Measurements from ENCODE around the gene PRDM1.

The PRDM1 gene

DNA sequence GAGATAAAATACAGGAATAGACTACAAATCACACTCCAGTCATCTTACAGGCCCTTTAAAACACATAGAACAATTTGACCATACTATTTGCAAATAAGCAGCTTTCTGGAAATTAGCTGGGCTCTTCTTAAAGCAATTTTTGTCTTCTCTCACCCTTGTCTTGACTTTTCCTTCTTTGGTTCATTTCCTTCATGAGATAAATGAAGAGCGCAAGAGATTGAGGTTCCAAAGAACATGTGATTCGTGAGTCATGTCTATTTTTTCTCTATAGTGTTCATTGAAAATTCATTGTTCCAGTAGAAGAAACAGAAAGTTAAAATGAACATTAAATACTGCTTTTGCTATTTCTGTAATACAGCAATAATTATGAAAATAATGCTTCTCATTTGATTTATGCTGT, 33.9 kb downstream of the PRDM1 start:
- TF ChIP-seq ZNF529 (tag by site-specific recombination; IDR thresholded peaks at IDR 0.05; ENCODE audit: insufficient replicate concordance) (no peak), ZNF768 (tag by site-specific recombination; IDR thresholded peaks at IDR 0.05) (no peak), KLF7 (tag by site-specific recombination; IDR thresholded peaks at IDR 0.05; ENCODE audit: borderline replicate concordance) (no peak), ZNF175 (tag by site-specific recombination; IDR thresholded peaks at IDR 0.05) (no peak), ZNF549 (tag by site-specific recombination; IDR thresholded peaks at IDR 0.05) (no peak), ZNF561 (tag by site-specific recombination; IDR thresholded peaks at IDR 0.05; ENCODE audit: borderline replicate concordance) (no peak), ZNF394 (tag by site-specific recombination; IDR thresholded peaks at IDR 0.05; ENCODE audit: borderline replicate concordance) (no peak), SETDB1 (IDR thresholded peaks at IDR 0.05; ENCODE audit: insufficient read length, low read length) (no peak), ZNF132 (tag by site-specific recombination; IDR thresholded peaks at IDR 0.05; ENCODE audit: borderline replicate concordance) (no peak), ZNF112 (tag by site-specific recombination; IDR thresholded peaks at IDR 0.05) (no peak), ZNF658 (tag by site-specific recombination; IDR thresholded peaks at IDR 0.05) (no peak), ZNF423 (tag by site-specific recombination; IDR thresholded peaks at IDR 0.05) (no peak), ZNF830 (tag by site-specific recombination; IDR thresholded peaks at IDR 0.05; ENCODE audit: low read depth) (no peak)
- TF ChIP-seq, protein P1, sequence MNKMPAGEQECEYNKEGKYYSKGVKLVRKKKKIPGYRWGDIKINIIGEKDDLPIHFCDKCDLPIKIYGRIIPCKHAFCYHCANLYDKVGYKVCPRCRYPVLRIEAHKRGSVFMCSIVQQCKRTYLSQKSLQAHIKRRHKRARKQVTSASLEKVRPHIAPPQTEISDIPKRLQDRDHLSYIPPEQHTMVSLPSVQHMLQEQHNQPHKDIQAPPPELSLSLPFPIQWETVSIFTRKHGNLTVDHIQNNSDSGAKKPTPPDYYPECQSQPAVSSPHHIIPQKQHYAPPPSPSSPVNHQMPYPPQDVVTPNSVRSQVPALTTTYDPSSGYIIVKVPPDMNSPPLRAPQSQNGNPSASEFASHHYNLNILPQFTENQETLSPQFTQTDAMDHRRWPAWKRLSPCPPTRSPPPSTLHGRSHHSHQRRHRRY (tag by site-specific recombination; IDR thresholded peaks at IDR 0.05), result no peak
- TF ChIP-seq, protein P2, sequence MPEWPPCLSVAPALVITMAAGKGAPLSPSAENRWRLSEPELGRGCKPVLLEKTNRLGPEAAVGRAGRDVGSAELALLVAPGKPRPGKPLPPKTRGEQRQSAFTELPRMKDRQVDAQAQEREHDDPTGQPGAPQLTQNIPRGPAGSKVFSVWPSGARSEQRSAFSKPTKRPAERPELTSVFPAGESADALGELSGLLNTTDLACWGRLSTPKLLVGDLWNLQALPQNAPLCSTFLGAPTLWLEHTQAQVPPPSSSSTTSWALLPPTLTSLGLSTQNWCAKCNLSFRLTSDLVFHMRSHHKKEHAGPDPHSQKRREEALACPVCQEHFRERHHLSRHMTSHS (tag by site-specific recombination; IDR thresholded peaks at IDR 0.05), result no peak
- TF ChIP-seq, protein P3, sequence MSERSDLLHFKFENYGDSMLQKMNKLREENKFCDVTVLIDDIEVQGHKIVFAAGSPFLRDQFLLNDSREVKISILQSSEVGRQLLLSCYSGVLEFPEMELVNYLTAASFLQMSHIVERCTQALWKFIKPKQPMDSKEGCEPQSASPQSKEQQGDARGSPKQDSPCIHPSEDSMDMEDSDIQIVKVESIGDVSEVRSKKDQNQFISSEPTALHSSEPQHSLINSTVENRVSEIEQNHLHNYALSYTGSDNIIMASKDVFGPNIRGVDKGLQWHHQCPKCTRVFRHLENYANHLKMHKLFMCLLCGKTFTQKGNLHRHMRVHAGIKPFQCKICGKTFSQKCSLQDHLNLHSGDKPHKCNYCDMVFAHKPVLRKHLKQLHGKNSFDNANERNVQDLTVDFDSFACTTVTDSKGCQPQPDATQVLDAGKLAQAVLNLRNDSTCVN (tag by site-specific recombination; optimal IDR thresholded peaks at IDR 0.05), result no peak
- H3K4me1 ChIP-seq (ENCODE audit: control insufficient read depth, insufficient read depth, low read length), result no peaks in the 10 kb centered on the region
- no peak overlapping the region for H3K4me3 ChIP-seq (ENCODE audit: low read depth, low read length)
- ChIA-PET CTCF (interaction anchor here (2.2 kb wide), 1 partner anchor 688 kb away, joined by 11 read pairs; no protein-coding TSS in a partner anchor), POLR2A (no interaction called here)
- H3K9me3 ChIP-seq (ENCODE audit: control insufficient read depth, insufficient read depth, low read depth, low read length), result no peaks in the 10 kb centered on the region
- no peak overlapping the region for H3K27ac ChIP-seq (ENCODE audit: extremely low read depth, low read depth, low read length)
- no peaks in the 10 kb centered on the region for H3K36me3 ChIP-seq (ENCODE audit: control insufficient read depth in 2 of 2, insufficient read depth in 1 of 2, low read length in 2 of 2)

DNA sequence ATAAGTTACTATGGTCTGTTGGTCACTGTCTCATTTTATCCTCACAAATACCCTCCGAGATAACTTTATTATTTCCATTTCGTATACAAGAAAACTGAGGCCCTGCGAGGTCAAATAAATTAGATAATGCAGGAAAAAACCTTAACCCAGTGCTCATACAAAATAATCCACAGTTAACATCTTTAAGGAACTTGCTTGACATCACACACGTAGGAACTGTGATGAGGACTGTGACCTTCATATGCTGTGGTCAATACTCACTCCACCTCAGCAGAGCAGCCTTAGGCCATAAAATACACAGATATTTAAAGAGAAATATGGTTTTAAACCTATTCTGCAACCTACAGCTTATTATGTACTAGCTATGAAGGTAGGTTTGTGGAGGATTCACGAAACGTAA, 34.3 kb downstream of the PRDM1 start:
- no peaks in the 10 kb centered on the region for H3K9me3 ChIP-seq (ENCODE audit: control insufficient read depth, insufficient read depth, low read depth, low read length)
- no peaks in the 10 kb centered on the region for H3K36me3 ChIP-seq (ENCODE audit: control insufficient read depth in 2 of 2, insufficient read depth in 1 of 2, low read length in 2 of 2)
- no peaks in the 10 kb centered on the region for H3K4me1 ChIP-seq (ENCODE audit: control insufficient read depth, insufficient read depth, low read length)
- H3K4me3 ChIP-seq (ENCODE audit: low read depth, low read length), result no peak overlapping the region
- POLR2A ChIA-PET, result no interaction called here
- CTCF ChIA-PET, result interaction anchor here (0.8 kb wide), 1 partner anchor 20 kb away, joined by 3 read pairs; no protein-coding TSS in a partner anchor
- no peak overlapping the region for H3K27ac ChIP-seq (ENCODE audit: extremely low read depth, low read depth, low read length)
- TF ChIP-seq ZNF121 (tag by site-specific recombination; IDR thresholded peaks at IDR 0.05) (no peak), ZNF112 (tag by site-specific recombination; IDR thresholded peaks at IDR 0.05) (no peak), ZNF514 (tag by site-specific recombination; IDR thresholded peaks at IDR 0.05) (no peak), ZNF701 (tag by site-specific recombination; IDR thresholded peaks at IDR 0.05) (no peak), ZNF843 (tag by site-specific recombination; IDR thresholded peaks at IDR 0.05) (no peak), ZNF391 (tag by site-specific recombination; IDR thresholded peaks at IDR 0.05; ENCODE audit: borderline replicate concordance, low read depth) (no peak), ZFP41 (tag by site-specific recombination; IDR thresholded peaks at IDR 0.05; ENCODE audit: borderline replicate concordance) (no peak), ZNF335 (tag by site-specific recombination; conservative IDR thresholded peaks at IDR 0.05) (no peak), YY1 (tag by site-specific recombination; IDR thresholded peaks at IDR 0.05) (no peak), ZNF660 (tag by site-specific recombination; IDR thresholded peaks at IDR 0.05) (no peak), ZNF132 (tag by site-specific recombination; IDR thresholded peaks at IDR 0.05; ENCODE audit: borderline replicate concordance) (no peak), ZNF416 (tag by site-specific recombination; IDR thresholded peaks at IDR 0.05) (no peak), EGR2 (tag by site-specific recombination; IDR thresholded peaks at IDR 0.05; ENCODE audit: low read depth) (no peak), ZNF248 (tag by site-specific recombination; IDR thresholded peaks at IDR 0.05) (no peak)
- TF ChIP-seq, protein P4, sequence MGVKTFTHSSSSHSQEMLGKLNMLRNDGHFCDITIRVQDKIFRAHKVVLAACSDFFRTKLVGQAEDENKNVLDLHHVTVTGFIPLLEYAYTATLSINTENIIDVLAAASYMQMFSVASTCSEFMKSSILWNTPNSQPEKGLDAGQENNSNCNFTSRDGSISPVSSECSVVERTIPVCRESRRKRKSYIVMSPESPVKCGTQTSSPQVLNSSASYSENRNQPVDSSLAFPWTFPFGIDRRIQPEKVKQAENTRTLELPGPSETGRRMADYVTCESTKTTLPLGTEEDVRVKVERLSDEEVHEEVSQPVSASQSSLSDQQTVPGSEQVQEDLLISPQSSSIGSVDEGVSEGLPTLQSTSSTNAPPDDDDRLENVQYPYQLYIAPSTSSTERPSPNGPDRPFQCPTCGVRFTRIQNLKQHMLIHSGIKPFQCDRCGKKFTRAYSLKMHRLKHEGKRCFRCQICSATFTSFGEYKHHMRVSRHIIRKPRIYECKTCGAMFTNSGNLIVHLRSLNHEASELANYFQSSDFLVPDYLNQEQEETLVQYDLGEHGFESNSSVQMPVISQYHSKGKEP (tag by site-specific recombination; IDR thresholded peaks at IDR 0.05), result no peak
- TF ChIP-seq, protein P5, sequence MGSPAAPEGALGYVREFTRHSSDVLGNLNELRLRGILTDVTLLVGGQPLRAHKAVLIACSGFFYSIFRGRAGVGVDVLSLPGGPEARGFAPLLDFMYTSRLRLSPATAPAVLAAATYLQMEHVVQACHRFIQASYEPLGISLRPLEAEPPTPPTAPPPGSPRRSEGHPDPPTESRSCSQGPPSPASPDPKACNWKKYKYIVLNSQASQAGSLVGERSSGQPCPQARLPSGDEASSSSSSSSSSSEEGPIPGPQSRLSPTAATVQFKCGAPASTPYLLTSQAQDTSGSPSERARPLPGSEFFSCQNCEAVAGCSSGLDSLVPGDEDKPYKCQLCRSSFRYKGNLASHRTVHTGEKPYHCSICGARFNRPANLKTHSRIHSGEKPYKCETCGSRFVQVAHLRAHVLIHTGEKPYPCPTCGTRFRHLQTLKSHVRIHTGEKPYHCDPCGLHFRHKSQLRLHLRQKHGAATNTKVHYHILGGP (tag by site-specific recombination; IDR thresholded peaks at IDR 0.05), result no peak
